OCI-LY3 (cell line): ENCODE measurements around the gene CAPN8.

ENCODE experiments used
- H2AFZ ChIP-seq: fragments of 200-600, 300-600 bp; shearing (Covaris generic); 2 replicates; pipeline ENCODE4 v1.6.0; 2014; ENCODE audit warnings: antibody characterized with exemption, low read depth, low read length
- H3K27ac ChIP-seq: fragments of 200-600, 300-600 bp; sonication (generic); 2 replicates; pipeline ENCODE4 v1.5.1; 2014; ENCODE audit warnings: mild to moderate bottlenecking, low read length, moderate library complexity, mixed read lengths
- H3K27me3 ChIP-seq: fragments of 200-600, 300-600 bp; sonication (generic); 2 replicates; pipeline ENCODE4 v1.6.1; 2014; ENCODE audit warnings: low read depth, low read length, mixed read lengths
- H3K36me3 ChIP-seq: fragments of 200-600, 300-600 bp; sonication (generic); replicated peaks from 2 replicates; pipeline ENCODE3; 2014; ENCODE audit warnings: low read depth, low read length, mixed read lengths
- H3K4me1 ChIP-seq: fragments of 300-600, 200-600 bp; sonication (generic); 2 replicates; pipeline ENCODE4 v1.6.1; 2014; ENCODE audit warnings: low read length, mixed read lengths
- H3K4me2 ChIP-seq: fragments of 200-600, 300-600 bp; sonication (generic); 2 replicates; pipeline ENCODE4 v1.6.1; 2014; ENCODE audit warnings: low read length, mixed read lengths
- H3K4me3 ChIP-seq: fragments of 300-600, 200-600 bp; sonication (generic); 2 replicates; pipeline ENCODE4 v1.5.1; 2014; ENCODE audit warnings: antibody characterized with exemption, mild to moderate bottlenecking, low read length, moderate library complexity
- H3K79me2 ChIP-seq: fragments of 300-600, 200-600 bp; shearing (Covaris generic); 2 replicates; pipeline ENCODE4 v1.6.1; 2014; ENCODE audit warnings: mild to moderate bottlenecking, low read length, mixed read lengths
- H3K9ac ChIP-seq: fragments of 300-600, 200-600 bp; shearing (Covaris generic); 2 replicates; pipeline ENCODE4 v1.6.0; 2014; ENCODE audit warnings: mild to moderate bottlenecking, low read length, moderate library complexity
- H3K9me3 ChIP-seq: fragments of 200-600, 300-600 bp; shearing (Covaris generic); 2 replicates; pipeline ENCODE4 v1.6.1; 2014; ENCODE audit warnings: low read length, mixed read lengths; ENCODE audit not compliant: insufficient read depth
- H4K20me1 ChIP-seq: fragments of 200-600, 300-600 bp; sonication (generic); 2 replicates; pipeline ENCODE4 v1.6.1; 2016; ENCODE audit warnings: low read length, mixed read lengths; ENCODE audit not compliant: insufficient read depth
- EZH2phosphoT487 ChIP-seq: fragments of 200-600 bp; shearing (Covaris generic); IDR thresholded peaks from 2 replicates; pipeline ENCODE4 v1.6.1; 2018; ENCODE audit warnings: antibody characterized with exemption, mixed run types, low read depth
- TF ChIP-seq, protein P1 (sequence below): fragments of 200-600, 300-600 bp; sonication (generic); IDR thresholded peaks from 2 replicates; pipeline ENCODE4 v1.5.1; 2014; ENCODE audit warnings: antibody characterized with exemption, low read length, low read depth

The CAPN8 gene

DNA sequence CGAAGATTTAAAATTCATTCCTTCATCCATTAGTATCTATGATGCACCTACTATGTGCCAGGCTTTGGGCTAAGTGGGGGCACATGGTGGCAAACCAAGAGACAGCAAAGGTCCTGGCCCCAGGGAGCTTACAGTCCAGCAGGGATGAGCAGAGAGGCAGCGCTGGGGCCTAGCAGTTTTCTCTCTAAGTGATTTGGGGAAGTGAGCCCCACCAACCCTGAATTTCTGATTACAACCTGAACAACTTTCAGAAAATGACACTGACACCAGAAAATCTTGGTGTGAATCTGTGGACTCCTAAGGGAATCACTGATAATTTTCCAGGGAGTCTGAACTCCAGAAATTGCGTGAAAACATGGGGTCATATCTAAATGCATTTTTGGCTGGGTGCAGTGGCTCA lies 111.5 kb downstream of the CAPN8 start:
- no peaks in the 10 kb centered on the region for H4K20me1 ChIP-seq
- H3K9me3 ChIP-seq, result no peaks in the 10 kb centered on the region
- no peaks in the 10 kb centered on the region for H3K36me3 ChIP-seq
- H2AFZ ChIP-seq, result no peak overlapping the region
- no peak overlapping the region for H3K4me3 ChIP-seq
- peaks cover 14% of the 10 kb centered on the region for H3K4me1 ChIP-seq
- H3K9ac ChIP-seq, result no peak overlapping the region
- H3K79me2 ChIP-seq, result no peaks in the 10 kb centered on the region
- no peak overlapping the region for H3K4me2 ChIP-seq
- TF ChIP-seq, protein P1, sequence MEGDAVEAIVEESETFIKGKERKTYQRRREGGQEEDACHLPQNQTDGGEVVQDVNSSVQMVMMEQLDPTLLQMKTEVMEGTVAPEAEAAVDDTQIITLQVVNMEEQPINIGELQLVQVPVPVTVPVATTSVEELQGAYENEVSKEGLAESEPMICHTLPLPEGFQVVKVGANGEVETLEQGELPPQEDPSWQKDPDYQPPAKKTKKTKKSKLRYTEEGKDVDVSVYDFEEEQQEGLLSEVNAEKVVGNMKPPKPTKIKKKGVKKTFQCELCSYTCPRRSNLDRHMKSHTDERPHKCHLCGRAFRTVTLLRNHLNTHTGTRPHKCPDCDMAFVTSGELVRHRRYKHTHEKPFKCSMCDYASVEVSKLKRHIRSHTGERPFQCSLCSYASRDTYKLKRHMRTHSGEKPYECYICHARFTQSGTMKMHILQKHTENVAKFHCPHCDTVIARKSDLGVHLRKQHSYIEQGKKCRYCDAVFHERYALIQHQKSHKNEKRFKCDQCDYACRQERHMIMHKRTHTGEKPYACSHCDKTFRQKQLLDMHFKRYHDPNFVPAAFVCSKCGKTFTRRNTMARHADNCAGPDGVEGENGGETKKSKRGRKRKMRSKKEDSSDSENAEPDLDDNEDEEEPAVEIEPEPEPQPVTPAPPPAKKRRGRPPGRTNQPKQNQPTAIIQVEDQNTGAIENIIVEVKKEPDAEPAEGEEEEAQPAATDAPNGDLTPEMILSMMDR, result no peak
- TF ChIP-seq EZH2phosphoT487, result no peak
- H3K27ac ChIP-seq, result no peak overlapping the region
- peaks cover 53% of the 10 kb centered on the region for H3K27me3 ChIP-seq

DNA sequence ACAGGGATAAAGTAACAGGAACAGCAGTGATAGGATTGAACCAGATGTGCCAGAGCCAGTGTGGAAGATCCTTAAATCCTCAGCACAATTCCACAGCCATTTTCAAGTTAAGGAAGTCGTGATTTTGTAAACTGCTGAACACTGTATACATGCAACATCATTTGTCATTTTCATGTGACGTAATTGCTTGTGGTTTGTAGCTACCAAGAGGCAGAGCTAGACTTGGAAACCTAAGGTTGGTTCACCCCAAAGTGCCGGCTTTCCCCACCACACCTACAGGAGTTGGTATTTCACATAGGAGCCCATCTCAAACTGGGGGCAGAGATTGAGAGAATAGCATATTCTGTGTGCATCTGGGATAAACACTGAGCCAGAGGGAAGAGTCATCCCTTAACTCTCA lies 113.9 kb downstream of the CAPN8 start:
- H3K9ac ChIP-seq, result no peak overlapping the region
- H3K36me3 ChIP-seq, result no peaks in the 10 kb centered on the region
- no peak overlapping the region for H3K4me2 ChIP-seq
- no peak overlapping the region for H3K27ac ChIP-seq
- no peaks in the 10 kb centered on the region for H3K9me3 ChIP-seq
- no peak overlapping the region for H3K4me3 ChIP-seq
- H2AFZ ChIP-seq, result no peak overlapping the region
- TF ChIP-seq, protein P1, result no peak
- no peak for TF ChIP-seq EZH2phosphoT487
- no peaks in the 10 kb centered on the region for H3K79me2 ChIP-seq
- peaks cover 65% of the 10 kb centered on the region for H3K27me3 ChIP-seq
- H3K4me1 ChIP-seq, result peaks cover 14% of the 10 kb centered on the region
- no peaks in the 10 kb centered on the region for H4K20me1 ChIP-seq

DNA sequence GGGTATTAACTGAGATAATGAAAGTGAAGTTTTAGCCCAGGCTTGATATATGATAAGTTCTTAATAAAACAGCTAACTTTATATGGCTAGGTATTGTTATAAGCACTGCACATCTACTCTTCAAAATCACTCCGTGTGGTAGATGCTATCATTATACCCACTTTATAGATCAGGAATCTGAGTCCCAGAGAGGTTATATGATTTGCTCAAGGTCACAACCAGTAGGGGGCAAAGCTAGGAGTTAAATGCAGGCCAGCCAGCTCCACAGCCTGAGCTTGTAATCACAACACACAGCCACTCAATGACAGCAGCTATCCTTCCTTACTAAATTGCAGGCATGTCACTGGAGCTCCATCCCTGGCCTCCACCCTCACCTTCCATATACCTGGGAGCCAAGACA lies 115.8 kb downstream of the CAPN8 start:
- Histone ChIP-seq H4K20me1 (no peaks in the 10 kb centered on the region), H3K9me3 (no peaks in the 10 kb centered on the region), H3K36me3 (no peaks in the 10 kb centered on the region), H3K27ac (no peak overlapping the region), H3K79me2 (no peaks in the 10 kb centered on the region), H3K4me1 (peaks cover 14% of the 10 kb centered on the region), H3K27me3 (peaks cover 69% of the 10 kb centered on the region), H3K4me2 (no peak overlapping the region), H3K4me3 (no peak overlapping the region), H3K9ac (no peak overlapping the region), H2AFZ (no peak overlapping the region)
- no peak for TF ChIP-seq EZH2phosphoT487
- TF ChIP-seq, protein P1, result peak; percentile 42

DNA sequence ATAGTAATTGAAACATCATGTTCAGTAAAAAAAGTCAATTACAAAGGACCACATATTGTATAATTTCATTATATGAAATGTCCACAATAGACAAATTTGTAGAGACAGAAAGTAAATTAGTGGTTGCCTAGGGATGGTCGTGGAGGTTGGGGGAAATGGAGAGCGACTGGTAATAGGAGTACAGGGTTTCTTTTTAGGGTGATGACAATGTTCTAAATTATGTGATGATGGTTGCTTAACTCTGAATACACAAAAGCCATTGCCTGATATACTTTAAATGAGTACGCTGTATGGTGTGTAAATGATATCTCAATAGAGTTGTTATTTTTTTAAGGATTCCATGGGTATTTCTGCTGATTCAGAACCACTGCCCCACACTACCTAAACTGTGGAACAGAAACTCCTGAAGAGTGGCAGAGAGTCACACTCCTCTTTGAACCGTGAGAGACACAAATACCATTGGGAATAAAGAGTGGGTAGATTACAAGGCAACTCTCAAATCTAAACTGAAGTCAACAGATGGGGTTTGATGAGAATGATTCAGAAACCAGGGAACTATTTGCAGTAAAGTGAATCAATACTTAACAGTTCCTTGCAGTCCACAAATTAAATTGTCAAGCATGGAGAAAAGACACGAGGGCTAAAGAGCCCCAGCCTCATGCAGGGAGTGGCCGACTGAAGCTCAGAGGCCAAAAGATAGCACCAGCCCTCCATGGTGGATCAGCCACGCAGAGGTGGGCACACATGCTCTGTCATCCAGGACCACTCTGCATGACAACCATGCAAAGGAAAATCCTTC lies 118.0 kb downstream of the CAPN8 start:
- Histone ChIP-seq H3K27me3 (peaks cover 62% of the 10 kb centered on the region), H4K20me1 (no peaks in the 10 kb centered on the region), H3K79me2 (no peaks in the 10 kb centered on the region), H3K9ac (no peak overlapping the region), H2AFZ (no peak overlapping the region), H3K4me2 (no peak overlapping the region), H3K4me1 (peaks cover 14% of the 10 kb centered on the region), H3K9me3 (no peaks in the 10 kb centered on the region), H3K4me3 (no peak overlapping the region), H3K36me3 (no peaks in the 10 kb centered on the region), H3K27ac (no peak overlapping the region)
- TF ChIP-seq, protein P1, result no peak
- no peak for TF ChIP-seq EZH2phosphoT487
